NK-92 (cell line): ENCODE results near the gene ACO2.

ENCODE experiments used
- DNase-seq: peaks from one replicate; lab custom pipeline; 2025; ENCODE audit not compliant: unreplicated experiment; lab: John Stamatoyannopoulos, UW

The ACO2 gene

DNA sequence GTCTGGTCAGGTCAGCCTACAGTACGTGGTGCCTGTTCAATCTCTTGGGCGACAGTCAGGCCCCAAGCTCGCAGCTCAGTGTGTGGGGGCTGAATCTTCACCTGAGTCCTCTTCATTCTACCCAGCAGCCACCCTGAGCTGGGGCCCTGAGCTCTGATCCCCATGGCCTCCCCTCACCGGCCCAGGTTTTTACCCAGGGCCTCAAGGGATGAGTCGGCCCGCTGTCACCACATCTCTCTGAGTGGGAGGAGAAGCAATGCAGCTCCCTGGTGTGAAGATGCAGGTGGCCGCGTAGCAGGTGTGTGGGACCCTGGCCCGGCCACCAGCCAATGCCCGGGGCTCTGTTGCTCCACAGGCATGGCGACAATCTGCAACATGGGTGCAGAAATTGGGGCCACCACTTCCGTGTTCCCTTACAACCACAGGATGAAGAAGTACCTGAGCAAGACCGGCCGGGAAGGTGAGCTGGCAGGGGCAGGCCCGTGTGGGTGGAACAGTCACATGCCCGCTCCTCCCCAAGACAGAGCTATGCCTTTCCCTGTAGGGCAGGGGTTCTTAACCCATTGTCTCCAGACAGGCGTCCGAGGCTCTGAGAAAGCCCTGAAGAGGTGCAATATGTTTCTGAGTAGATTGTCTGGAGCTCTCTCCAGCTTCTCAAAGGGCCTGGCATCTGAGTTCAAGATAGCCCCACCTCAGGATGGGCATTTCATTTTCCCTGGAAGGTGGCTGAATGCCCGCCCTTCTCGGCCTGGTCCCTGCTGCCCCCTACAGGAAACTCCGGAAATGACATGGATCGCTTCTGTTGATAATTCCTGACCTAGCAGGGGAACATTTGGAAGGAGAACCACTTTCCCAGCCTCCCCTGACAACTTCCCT is 48.5 kb downstream of the ACO2 start:
- DNase-seq = no peak

DNA sequence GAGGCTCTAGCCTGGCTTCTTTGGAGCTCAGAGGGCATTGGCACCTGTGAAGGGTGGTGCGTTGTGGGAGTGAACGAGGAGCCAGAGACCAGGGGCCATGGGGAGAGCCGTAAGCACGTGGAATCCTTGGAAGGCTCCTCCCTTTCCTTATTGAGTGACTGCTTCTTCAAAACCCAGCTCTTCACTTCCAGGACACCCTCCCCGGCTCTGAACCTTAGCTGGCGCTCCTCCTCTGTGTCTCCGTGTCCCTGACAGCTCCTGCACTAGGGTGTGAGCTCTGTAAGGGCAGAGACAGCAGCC is 49.1 kb downstream of the ACO2 start:
- no peak for DNase-seq

DNA sequence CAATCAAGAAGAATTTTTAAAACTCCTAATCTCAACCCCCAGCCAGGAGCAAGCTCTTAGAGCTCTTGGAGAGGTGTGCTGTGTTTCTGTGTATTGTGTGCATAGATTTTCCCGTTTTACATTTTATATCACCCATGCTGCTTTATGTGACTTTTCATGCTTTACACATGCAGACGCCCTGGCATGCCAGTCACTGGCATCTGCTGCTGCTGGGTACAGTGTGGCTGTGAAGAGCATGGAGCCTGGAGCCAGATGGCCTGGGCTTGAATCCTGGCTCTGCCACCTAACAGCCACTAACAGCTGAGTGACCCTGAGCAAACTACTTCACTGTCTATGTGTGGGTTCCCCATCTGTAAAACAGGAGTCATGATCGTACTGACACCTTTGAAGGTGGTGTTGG is 52.2 kb downstream of the ACO2 start:
- no peak for DNase-seq

DNA sequence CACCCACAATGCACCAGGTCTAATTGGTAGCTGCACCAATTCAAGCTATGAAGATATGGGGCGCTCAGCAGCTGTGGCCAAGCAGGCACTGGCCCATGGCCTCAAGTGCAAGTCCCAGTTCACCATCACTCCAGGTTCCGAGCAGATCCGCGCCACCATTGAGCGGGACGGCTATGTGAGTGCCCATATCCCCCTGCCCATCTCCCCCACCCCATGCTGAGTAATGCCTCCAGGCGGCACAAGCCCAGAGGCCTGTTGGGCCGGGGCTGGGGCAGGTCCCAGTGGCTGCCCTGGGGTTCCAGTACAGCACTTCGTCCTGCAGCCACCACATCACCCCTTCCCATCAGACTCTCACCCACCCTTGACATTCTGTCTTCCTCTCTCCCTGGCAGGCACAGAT is 53.9 kb downstream of the ACO2 start:
- no peak for DNase-seq

DNA sequence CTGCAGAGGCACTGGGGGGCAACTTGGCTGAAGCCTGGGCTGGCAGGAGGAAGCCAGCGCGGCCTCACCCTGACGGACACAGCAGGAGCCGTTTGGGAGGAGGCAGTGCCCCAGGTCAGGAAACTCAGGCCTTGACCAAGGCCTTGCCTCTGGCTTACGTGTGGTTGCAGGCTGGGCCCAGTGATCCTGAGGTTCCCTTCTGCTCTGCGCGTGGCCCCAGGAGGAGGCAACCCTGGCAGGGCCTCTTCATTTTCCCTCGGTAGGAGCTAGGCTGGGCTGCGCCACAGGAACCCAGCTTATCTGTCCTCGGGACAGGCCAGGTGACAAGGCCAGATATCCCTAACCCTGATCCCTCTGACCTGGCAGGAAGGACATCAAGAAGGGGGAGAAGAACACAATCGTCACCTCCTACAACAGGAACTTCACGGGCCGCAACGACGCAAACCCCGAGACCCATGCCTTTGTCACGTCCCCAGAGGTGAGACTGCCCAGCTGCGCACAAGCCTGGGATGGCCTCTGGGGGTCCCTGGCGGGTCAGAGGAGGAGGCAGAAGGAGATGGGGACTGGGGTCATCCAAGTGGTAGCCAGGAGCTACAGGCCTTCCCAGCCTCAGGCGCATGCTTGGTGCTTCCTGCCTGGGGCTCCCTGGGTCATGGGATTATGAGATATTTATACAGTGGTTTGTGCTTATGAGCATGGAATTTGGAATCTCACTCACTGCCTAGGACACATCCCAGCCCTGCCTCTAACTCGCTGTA is 54.7 kb downstream of the ACO2 start:
- no peak for DNase-seq

GRCh38 chr22:41524251-41524661 is 55.3 kb downstream of the ACO2 start:
- DNase-seq = no peak

DNA sequence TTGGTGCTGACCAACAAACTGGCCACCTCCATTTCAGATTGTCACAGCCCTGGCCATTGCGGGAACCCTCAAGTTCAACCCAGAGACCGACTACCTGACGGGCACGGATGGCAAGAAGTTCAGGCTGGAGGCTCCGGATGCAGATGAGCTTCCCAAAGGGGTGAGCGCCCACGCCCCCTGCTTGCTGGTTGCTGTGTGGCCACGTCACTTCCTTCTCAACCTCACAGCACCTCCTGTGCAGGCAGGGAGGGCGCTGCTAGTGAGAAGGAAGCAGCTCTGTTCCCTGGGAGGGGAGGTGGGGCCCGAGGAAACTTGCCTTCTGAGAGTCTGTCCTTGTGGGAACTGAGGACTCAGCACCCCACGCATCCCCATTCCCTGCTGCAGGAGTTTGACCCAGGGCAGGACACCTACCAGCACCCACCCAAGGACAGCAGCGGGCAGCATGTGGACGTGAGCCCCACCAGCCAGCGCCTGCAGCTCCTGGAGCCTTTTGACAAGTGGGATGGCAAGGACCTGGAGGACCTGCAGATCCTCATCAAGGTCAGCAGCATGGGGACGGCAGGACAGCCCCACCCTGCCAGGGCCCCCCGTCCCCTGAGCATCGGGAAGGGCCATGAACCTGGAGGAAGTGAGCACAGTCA is 56.0 kb downstream of the ACO2 start:
- DNase-seq = no peak

DNA sequence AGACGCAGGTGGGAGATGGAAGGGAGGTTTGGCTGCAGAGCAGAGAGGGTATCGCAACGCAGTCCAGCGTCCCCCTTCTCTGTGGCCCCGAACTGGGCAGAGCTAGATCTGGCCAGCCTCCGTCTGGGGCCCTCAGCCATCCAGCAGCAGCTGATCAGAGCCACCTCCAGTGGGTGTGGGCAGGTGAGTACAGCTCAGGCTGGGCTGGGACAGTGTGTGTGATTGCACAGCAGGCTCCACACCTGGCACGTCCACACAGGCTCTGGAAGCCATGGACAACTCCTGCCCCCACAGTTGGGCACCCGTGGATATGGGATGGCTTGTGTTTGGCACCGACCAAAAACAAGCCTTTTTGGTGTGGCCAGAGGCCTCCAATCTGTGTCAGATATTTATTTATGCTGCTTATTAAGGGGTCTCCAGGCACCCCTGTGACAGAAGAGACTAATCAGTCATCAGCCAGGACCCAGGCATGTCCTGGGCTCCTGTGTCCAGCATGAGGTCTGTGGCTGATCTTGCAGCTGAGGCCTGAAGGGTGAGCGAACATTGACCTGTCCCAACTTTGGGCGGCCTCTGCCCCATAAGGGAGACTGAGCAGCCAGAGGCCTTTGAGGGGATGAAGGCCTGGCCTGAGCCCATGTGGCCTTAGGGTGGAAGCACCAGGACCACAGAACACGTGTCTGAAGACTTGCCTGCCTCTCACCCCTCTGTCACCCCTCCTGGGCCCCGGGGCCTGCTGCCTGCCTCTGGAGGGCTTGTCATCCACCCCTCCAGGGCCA is 56.7 kb downstream of the ACO2 start:
- no peak for DNase-seq

- DNase-seq = no peak
These were observed 57.4 kb downstream of the ACO2 start for GRCh38 chr22:41526226-41526829.

DNA sequence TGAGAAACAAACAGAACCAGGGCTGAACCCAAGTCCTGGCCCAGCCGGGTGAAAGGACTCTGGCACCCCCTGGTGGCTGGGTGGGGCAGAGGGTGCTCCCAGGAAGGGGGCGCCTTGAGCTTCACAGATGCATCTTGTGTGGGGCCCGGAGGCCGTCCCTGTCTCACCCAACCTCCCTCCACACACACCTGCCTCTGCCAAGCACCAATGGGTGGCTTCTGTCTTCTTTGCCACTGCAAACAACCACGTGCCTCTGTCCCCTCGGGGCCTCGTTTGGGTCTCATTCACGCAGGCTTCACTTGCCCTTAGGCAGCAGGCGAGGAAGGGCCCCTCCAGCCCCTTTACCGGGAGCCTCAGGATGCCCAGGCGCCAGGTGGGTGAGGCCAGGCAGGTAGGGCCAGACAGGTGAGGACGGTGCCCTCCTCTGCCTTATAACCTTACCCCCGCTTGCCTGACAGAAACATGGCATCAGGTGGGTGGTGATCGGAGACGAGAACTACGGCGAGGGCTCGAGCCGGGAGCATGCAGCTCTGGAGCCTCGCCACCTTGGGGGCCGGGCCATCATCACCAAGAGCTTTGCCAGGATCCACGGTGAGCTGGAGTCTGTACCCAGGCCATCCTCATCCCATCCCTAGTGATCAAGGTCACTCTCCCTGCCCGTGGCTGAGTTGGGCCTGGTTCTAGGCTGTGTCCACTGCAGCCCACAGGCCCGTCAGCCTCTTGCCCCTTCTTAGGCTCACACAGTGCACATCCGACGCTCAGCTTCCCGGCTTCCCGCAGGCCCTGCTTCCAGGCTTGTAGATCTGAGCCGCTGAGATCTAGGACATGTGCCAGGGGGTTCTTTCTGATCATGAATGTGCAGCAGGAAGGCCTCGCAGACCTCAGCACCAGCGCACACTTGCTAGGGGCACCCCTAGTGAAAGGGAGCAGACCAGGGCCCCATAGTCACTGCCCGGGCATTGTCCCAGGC is 58.2 kb downstream of the ACO2 start:
- DNase-seq = no peak

GRCh38 chr22:41528132-41528766 is 59.3 kb downstream of the ACO2 start:
- no peak for DNase-seq

DNA sequence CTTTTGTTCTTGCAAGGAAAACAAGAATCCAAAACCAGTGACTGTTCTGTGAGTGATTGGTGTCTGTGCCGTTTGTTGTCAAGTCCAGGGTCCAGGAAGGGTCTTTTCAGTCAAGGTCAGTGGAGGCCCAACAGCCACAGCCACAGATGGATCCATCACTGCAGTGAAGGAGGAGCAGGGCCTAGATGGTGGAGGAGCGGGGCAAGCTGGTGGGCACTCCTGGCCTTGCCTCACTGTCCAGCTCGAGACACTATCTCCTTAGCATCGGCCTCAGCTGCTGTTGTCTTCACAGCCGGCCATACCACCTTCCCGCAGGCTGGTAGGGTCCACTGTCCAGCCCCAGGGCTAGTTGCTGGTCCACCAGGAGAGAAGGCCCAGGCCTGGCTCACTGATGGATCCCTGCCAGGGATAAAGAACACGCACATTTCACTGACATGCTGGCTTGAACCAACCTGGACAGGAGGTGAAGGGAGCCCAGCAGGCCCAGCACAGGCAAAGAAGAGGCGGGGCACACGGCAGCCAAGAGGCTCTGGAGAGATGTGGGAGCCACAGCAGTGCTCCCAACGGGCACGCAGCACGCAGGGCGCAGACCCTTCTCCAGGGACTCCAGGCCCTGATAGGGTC is 60.1 kb downstream of the ACO2 start:
- DNase-seq = no peak

DNA sequence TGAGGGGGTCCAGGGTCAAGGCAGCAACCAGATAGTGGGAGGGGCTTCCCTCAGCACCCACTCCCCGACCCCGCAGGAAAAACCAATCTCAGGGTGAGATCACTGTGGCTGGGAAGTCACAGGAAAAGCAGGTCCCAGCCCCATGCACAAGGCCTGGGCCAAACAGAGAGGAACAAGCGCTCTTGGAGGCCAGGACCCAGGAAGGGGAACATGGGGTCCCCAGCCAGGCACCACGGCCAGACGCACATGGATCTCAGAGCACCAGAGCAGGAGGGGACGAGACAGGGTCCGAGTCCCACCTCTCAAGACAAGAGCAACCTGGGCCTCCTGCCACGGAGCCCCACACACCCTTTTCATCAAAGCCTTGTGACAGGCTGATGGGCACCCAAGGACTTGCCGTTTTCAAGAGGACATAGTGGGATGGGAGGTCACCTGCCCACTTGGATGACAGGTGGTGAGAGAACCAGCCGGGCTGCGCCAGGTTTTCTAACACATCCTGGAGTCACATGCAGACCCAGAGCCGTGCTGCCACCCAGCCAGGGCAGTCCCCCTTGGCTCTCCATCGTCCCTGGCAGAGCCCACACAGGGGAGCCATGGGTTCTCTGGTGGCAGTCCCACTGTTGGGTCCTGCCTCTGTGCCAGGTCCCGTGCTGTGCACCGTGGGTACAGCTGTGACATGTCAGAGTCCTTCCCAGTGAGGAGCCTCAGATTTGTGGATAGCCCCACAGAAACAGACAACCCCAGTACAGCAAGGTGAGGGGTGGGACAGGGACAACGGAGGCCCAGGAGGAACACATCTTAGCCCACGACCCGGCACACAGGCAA is 62.2 kb downstream of the ACO2 start:
- no peak for DNase-seq

DNA sequence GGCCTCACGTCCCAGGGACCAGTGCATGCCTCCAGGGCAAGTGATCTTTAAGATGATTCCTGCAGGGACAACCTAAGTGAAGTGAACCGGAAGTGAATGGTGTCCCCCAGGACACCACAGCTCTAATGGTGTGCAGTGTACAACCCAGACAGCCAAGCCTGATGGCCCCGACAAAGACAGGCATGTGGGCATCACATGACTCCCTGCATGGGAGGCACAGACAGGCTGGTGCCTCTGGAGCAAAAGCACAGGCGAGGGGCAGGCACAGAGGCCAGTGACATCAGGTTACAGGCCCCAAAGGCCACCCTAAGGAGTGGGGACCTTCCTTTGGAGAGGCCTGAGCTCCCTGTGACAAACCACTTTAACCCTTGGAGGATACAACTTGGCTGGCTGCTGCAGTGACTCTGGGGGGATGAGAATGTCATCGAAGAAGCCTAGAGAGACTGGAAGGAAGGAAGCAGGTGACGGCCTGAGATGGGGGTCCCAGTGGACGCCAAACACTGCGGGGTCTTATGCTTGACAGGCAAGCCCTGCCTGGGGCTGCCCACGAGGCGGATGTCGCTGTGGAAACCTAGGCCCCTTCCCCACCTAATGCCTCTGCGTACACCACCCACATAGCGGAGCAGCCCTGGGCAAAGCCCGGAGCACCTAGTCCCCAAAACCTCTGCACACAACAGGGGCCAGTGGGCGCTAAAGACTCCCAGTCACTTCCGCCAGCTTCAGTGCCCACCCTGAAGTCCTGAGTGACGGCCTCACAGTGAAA is 63.0 kb downstream of the ACO2 start:
- DNase-seq = no peak

- DNase-seq = no peak
These were observed 64.2 kb downstream of the ACO2 start for GRCh38 chr22:41532908-41533825.

- DNase-seq = no peak
These were observed 65.3 kb downstream of the ACO2 start for GRCh38 chr22:41534219-41534618.
